GM23338 (cell line): ENCODE results near the gene METTL2B. TPM values are rescaled to one million over a fixed set of nuclear protein-coding genes. Genes with fewer than 3 reads are reported as not detected.
"Not testable (repeated sequence)": the region's sequence is repeated elsewhere in the genome, so short reads cannot be mapped to it uniquely, and the experiment has no call there.

Source experiments
- ATAC-seq: fragments of 200-7000 bp; cut with Tn5 transposase; 3 replicates; pipeline ENCODE4 v1.9.1; 2020
- DNase-seq: peaks from one replicate; pipeline ENCODE4 v3.0.0-alpha.2; 2015; ENCODE audit warnings: low spot score
- H2AFZ ChIP-seq: fragments of 200-600 bp; sonication (generic); 2 replicates; pipeline ENCODE4 v1.8.0; 2016; ENCODE audit warnings: antibody characterized with exemption, mild to moderate bottlenecking, moderate library complexity
- H3F3A ChIP-seq: fragments of 200-600 bp; sonication (generic); replicated peaks from 2 replicates; pipeline ENCODE4 v1.8.0; 2017; ENCODE audit warnings: antibody characterized with exemption, mixed run types, low read depth
- H3K27ac ChIP-seq: fragments of 200-600 bp; sonication (generic); 2 replicates; pipeline ENCODE4 v1.6.1; 2016; ENCODE audit warnings: low read depth
- H3K27me3 ChIP-seq: fragments of 200-600 bp; sonication (generic); 2 replicates; pipeline ENCODE4 v1.8.0; 2016; ENCODE audit warnings: mild to moderate bottlenecking, mixed run types, moderate library complexity; ENCODE audit not compliant: insufficient read depth
- H3K36me3 ChIP-seq: fragments of 200-600 bp; sonication (generic); 2 replicates; pipeline ENCODE4 v1.8.0; 2016; ENCODE audit warnings: mild to moderate bottlenecking; ENCODE audit not compliant: insufficient read depth
- H3K4me1 ChIP-seq: fragments of 200-600 bp; sonication (generic); 2 replicates; pipeline ENCODE4 v1.8.0; 2016; ENCODE audit warnings: mild to moderate bottlenecking, moderate library complexity; ENCODE audit not compliant: insufficient read depth
- H3K4me2 ChIP-seq: fragments of 200-600 bp; sonication (generic); 2 replicates; pipeline ENCODE4 v1.7.1; 2017; ENCODE audit warnings: mixed run types
- H3K4me3 ChIP-seq: fragments of 200-600 bp; sonication (generic); 2 replicates; pipeline ENCODE4 v1.6.1; 2016; ENCODE audit warnings: mixed run types
- H3K79me2 ChIP-seq: fragments of 200-600 bp; sonication (generic); replicated peaks from 2 replicates; pipeline ENCODE4 v1.8.0; 2017; ENCODE audit warnings: mild to moderate bottlenecking; ENCODE audit not compliant: insufficient read depth
- H3K9me2 ChIP-seq: fragments of 200-600 bp; sonication (generic); 2 replicates; pipeline ENCODE4 v1.8.0; 2017; ENCODE audit not compliant: insufficient read depth
- H4K20me1 ChIP-seq: fragments of 200-600 bp; sonication (generic); replicated peaks from 2 replicates; pipeline ENCODE4 v1.8.0; 2017; ENCODE audit warnings: mild to moderate bottlenecking; ENCODE audit not compliant: insufficient read depth
- H3K27ac Mint-ChIP-seq: 2 replicates; pipeline ENCODE4 v1.8.0; 2020; ENCODE audit warnings: inconsistent platforms, mild to moderate bottlenecking, moderate library complexity, mixed read lengths
- H3K27me3 Mint-ChIP-seq: 3 replicates; pipeline ENCODE4 v1.8.0; 2022; ENCODE audit warnings: low read depth, mild to moderate bottlenecking, moderate library complexity, mixed read lengths, inconsistent platforms; ENCODE audit not compliant: insufficient read depth, poor library complexity
- H3K36me3 Mint-ChIP-seq: 3 replicates; pipeline ENCODE4 v1.8.0; 2021; ENCODE audit warnings: low read depth, mild to moderate bottlenecking, inconsistent platforms, moderate library complexity, mixed read lengths
- H3K4me1 Mint-ChIP-seq: 3 replicates; pipeline ENCODE4 v1.8.0; 2020; ENCODE audit warnings: mild to moderate bottlenecking, inconsistent platforms, mixed read lengths
- H3K4me3 Mint-ChIP-seq: 3 replicates; pipeline ENCODE4 v1.8.0; 2021; ENCODE audit warnings: moderate library complexity, mild to moderate bottlenecking, inconsistent platforms, mixed read lengths
- H3K9me3 Mint-ChIP-seq: 3 replicates; pipeline ENCODE4 v1.8.0; 2020; ENCODE audit warnings: moderate library complexity, mild to moderate bottlenecking, inconsistent platforms, mixed read lengths
- CREB1 ChIP-seq: fragments of 250-450 bp; sonication (Bioruptor Pico); IDR thresholded peaks from 2 replicates; pipeline ENCODE4 v1.5.0; 2020; ENCODE audit warnings: low read depth, mild to moderate bottlenecking, moderate library complexity
- ETS1 ChIP-seq: IDR thresholded peaks from 2 replicates; pipeline ENCODE4 v1.6.1; 2016; ENCODE audit warnings: antibody characterized with exemption
- EZH2 ChIP-seq: fragments of 200-600 bp; sonication (generic); IDR thresholded peaks from one replicate; pipeline ENCODE4 v1.8.0; 2017; ENCODE audit warnings: antibody characterized with exemption, mild to moderate bottlenecking, low read depth; ENCODE audit not compliant: unreplicated experiment
- EZH2phosphoT487 ChIP-seq: fragments of 200-600 bp; sonication (generic); IDR thresholded peaks from one replicate; pipeline ENCODE4 v1.8.1; 2018; ENCODE audit warnings: antibody characterized with exemption; ENCODE audit not compliant: unreplicated experiment
- JUNB ChIP-seq: IDR thresholded peaks from one replicate; pipeline ENCODE4 v1.6.1; 2016; ENCODE audit warnings: antibody characterized with exemption; ENCODE audit not compliant: unreplicated experiment
- NANOG ChIP-seq: IDR thresholded peaks from 2 replicates; pipeline ENCODE4 v1.6.1; 2016; ENCODE audit warnings: antibody characterized with exemption, borderline replicate concordance
- POLR2AphosphoS5 ChIP-seq: IDR thresholded peaks from 2 replicates; pipeline ENCODE4 v1.6.1; 2016; ENCODE audit warnings: antibody characterized with exemption, low read depth
- REST ChIP-seq: IDR thresholded peaks from one replicate; pipeline ENCODE4 v1.6.1; 2018; ENCODE audit warnings: antibody characterized with exemption; ENCODE audit not compliant: unreplicated experiment
- STAT1 ChIP-seq: IDR thresholded peaks from one replicate; pipeline ENCODE4 v1.6.1; 2016; ENCODE audit warnings: antibody characterized with exemption; ENCODE audit not compliant: unreplicated experiment
- ZNF114 ChIP-seq: fragments of 250-450 bp; sonication (Bioruptor Pico); IDR thresholded peaks from 2 replicates; pipeline ENCODE4 v1.5.0; 2020; ENCODE audit warnings: mild to moderate bottlenecking, moderate library complexity
- ZNF462 ChIP-seq: fragments of 250-450 bp; sonication (Bioruptor Pico); IDR thresholded peaks from 2 replicates; pipeline ENCODE4 v1.5.0; 2020; ENCODE audit warnings: mild to moderate bottlenecking, moderate library complexity
- polyA plus RNA-seq: library from polyadenylated mRNA; unstranded; fragments of >200 nt; fragmentation: Nextera tagmentation; extraction: Ambion mirVana; gene quantifications from 2 replicates; pipeline ENCODE4 v1.2.1, GENCODE V29; 2016
- total RNA-seq: library from RNA; depleted of rRNA; stranded (reverse); fragments of >200 nt; shearing (Covaris generic); gene quantifications from 2 replicates; pipeline ENCODE4 v1.2.3, GENCODE V29; 2014

METTL2B gene
- total and polyA plus RNA-seq, 2 experiments from 2014 or later, result 21.2 to 48.3 TPM

GRCh38 chr7:128550920-128551319 lies 74.4 kb downstream of the METTL2B start:
- Mint-ChIP-seq H3K27me3 (peaks cover 3% of the 10 kb centered on the region), H3K9me3 (no peaks in the 10 kb centered on the region), H3K4me1 (no peaks in the 10 kb centered on the region), H3K36me3 (peaks cover 10% of the 10 kb centered on the region; the same call in 2 of the 3 replicates), H3K4me3 (no peak overlapping the region), H3K27ac (no peak overlapping the region)
- no peak for ATAC-seq
- H3K4me3 ChIP-seq, result no peak overlapping the region
- H3K4me1 ChIP-seq, result no peaks in the 10 kb centered on the region
- H3K9me2 ChIP-seq, result no peaks in the 10 kb centered on the region
- no peak overlapping the region for H3K4me2 ChIP-seq
- no peak overlapping the region for H2AFZ ChIP-seq
- H3F3A ChIP-seq, result no peaks in the 10 kb centered on the region
- H3K27me3 ChIP-seq, result no peaks in the 10 kb centered on the region
- H3K27ac ChIP-seq, result no peak overlapping the region
- no peaks in the 10 kb centered on the region for H3K36me3 ChIP-seq
- peaks cover 46% of the 10 kb centered on the region for H3K79me2 ChIP-seq
- DNase-seq, result no peak
- H4K20me1 ChIP-seq, result no peaks in the 10 kb centered on the region; the same call in 1 of the 2 replicates
- no peak for TF ChIP-seq ZNF114
- TF ChIP-seq POLR2AphosphoS5, result no peak
- no peak for TF ChIP-seq REST
- no peak for TF ChIP-seq ZNF462 (CRISPR knock-in tag)
- no peak for TF ChIP-seq EZH2phosphoT487
- no peak for TF ChIP-seq ETS1
- no peak for TF ChIP-seq NANOG
- TF ChIP-seq CREB1 (CRISPR knock-in tag), result no peak
- TF ChIP-seq EZH2, result no peak
- no peak for TF ChIP-seq STAT1
- TF ChIP-seq JUNB, result no peak

GRCh38 chr7:128554394-128554793 lies 77.8 kb downstream of the METTL2B start:
- not testable (repeated sequence) for DNase-seq, H3K9me3 Mint-ChIP-seq, H3K4me1 ChIP-seq, H2AFZ ChIP-seq, H3K9me2 ChIP-seq, H3K27me3 ChIP-seq, H3K4me1 Mint-ChIP-seq, H3K4me3 ChIP-seq, H3K27ac ChIP-seq, ATAC-seq, H3K4me2 ChIP-seq, H3K36me3 ChIP-seq, H3K27ac Mint-ChIP-seq, H4K20me1 ChIP-seq, H3F3A ChIP-seq, H3K36me3 Mint-ChIP-seq, H3K27me3 Mint-ChIP-seq, H3K4me3 Mint-ChIP-seq
- peaks cover 22% of the 10 kb centered on the region; the same call in 1 of the 2 replicates for H3K79me2 ChIP-seq
